ENCODE results near the gene RDM1.
"Not testable (repeated sequence)": the region's sequence is repeated elsewhere in the genome, so short reads cannot be mapped to it uniquely, and the experiment has no call there.

Gene RDM1

GRCh38 chr17:35930211-35931065, at the start of gene RDM1:
RDM1 (minus strand) TSS chr17:35930773; CDS start chr17:35930727, 46 bp downstream.
- peak in 41 of 56 donors; percentile 2 to 72 (median 25) for DNase-seq

DNA sequence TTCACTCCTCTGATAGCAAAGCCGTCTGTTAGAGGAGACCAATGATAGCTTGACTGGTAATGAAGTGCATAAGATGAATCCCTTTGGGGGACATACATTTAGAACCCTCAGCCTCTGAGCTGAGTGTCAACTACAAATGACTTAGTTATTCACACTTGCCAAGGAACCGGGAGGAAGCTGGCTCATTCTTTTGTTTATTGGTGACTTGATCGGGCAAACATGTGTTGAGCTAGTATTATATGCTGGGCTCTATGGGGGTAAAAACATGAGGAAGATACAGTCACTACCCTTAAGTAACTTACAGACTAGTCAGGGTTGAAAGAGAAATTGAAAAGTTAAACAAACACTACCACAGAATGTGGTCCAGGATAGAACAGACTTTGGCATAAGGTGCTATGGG, 47.8 kb upstream of the RDM1 start:
- DNase-seq: no peak

GRCh38 chr17:35977509-35977908, 46.9 kb upstream of the RDM1 start:
- DNase-seq: no peak

- no peak for DNase-seq
These were observed 43.0 kb upstream of the RDM1 start for GRCh38 chr17:35973333-35974260.

DNA sequence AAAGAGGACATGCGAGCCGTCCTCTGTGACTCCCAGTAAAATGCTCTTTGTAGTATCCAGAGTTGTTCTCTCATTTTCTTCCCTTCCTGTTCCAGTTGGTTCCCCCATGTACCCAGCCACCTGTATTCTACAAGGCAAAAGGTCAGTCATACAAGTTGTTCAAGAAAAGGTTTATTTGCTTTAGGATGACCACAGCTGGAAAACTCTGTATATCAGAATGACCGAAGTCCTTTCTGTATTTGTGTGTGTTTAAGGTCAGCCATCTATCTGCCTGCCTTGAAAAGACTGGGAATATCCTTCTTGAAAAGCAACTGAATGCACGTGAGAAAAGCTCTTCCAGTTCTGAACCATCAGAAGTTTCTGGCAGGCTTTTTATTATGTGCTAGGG, 42.4 kb upstream of the RDM1 start:
- DNase-seq: no peak

GRCh38 chr17:35972535-35972934, 42.0 kb upstream of the RDM1 start:
- DNase-seq: no peak

- no peak for DNase-seq
These were observed 41.5 kb upstream of the RDM1 start for GRCh38 chr17:35972066-35972465.

DNA sequence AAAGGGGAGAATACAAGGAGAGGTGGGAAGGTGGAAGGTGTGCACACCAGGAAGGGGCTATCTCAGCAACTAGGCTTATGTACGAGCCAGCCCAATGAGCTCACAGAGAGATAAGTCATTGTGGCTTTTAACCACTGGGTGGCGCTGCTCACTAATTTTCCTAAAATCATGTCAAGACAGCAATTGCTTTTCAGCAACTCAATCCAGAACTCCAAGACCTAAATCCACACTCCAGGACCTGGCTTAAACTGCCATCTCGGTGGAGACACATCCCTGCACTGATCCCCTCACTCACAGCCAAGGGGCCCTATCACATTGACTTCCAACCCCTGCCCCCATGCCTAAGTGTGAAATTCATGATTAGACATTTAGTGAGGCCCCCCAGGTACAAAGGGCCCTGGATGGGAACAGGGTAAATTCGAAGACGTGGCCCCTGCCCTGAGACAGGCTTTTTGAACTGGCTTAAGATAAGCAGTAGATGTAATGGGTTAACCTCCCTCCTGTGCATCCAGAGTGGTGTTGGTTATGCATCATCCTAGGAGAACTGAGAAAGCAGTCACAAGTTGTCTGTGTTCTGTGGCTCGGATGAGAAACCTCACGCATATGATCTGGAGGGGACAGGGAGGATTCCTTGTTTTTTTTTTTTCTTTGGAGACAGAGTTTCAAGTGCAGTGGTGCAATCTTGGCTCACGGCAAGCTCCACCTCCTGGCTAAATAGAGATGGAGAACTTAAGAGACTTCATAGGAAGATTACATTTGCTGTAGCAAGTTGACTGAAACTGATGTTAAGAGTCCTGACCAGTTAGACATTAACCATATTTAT, 39.2 kb upstream of the RDM1 start:
- DNase-seq: peak in 50 of 56 donors; percentile 3 to 93 (median 42)

DNA sequence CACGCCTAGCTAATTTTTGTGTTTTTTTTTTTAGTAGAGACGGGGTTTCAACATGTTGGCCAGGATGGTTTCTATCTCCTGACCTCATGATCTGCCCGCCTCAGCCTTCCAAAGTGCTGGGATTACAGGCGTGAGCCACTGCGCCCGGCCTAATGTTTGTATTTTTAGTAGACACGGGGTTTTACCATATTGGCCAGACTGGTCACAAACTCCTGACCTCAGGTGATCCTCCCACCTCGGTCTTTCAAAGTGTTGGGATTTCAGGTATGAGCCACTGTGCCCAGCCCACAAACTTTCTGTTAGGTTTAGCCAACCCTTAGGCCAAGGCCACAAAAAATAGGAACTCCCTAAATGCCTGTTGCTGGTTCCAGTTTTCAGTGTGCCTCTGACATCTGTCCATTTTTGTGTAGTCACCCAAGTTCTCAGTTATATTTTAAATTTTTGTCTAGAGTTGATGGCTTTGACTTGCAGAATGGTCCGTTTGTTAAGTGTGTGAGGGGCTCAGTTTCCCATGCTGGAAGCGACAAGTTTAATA, 38.0 kb upstream of the RDM1 start:
- no peak for DNase-seq

GRCh38 chr17:35965272-35965671, 34.7 kb upstream of the RDM1 start:
- DNase-seq: no peak

GRCh38 chr17:35963663-35964062, 33.1 kb upstream of the RDM1 start:
- no peak for DNase-seq

GRCh38 chr17:35953720-35954119, 23.1 kb upstream of the RDM1 start:
- DNase-seq: no peak

DNA sequence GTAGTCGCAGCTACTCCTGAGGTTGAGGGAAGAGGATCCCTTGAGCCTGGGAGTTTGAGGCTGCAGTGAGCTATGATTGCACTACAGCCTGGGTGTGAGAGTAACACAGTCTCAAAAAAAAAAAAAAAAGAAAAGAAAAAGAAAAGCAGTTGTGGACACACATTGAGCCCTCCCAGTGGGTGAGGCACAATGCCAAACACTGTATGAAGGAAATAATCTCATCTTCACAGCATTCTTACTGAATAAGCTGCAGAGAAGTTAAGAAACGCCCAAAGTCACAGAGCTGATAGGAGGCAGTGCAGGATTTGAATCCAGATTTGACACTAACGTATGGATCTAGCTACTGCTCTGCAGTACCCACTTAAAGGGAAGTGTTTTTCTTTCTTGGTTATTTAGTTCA, 18.8 kb upstream of the RDM1 start:
- DNase-seq: no peak

DNA sequence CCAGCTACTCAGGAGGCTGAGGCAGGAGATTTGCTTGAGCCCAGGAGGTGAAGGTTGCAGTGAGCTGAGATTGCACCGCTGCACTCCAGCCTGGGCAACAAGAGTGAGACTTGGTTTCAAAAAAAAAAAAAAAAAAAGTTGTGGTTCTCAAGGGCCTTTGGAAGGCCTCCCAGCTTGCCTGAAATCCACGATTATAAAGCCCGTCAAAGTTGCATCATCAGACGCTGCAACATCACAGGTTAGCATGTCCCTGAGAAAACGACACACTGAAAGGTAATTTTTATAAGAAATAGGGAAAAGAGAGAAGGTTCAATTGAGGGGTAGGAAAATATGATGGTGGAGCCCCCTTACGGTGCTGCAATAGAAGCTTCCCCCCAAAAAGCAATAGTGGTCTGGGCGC, 17.5 kb upstream of the RDM1 start:
- DNase-seq: no peak

DNA sequence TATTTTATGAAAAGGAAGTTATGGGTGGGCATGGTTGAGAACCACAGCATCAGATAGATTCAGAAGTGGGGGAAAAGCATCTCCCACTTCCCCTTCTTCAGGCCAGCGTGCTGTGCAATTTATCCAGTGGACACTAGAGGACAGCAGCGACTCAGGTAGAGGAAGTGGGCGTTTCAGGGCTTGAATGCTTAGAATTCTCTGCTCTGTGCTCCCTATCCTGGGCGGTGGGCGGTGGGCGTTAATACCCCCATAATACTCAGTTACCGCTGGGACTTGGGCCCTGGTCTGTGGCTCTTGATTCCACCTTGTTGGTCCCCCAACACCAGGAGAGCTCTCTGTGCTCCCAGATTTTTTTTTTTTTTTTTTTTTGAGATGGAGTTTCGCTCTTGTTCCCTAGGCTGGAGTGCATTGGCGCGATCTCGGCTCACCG, 16.6 kb upstream of the RDM1 start:
- peak in 10 of 56 donors; percentile 0 to 23 (median 3) for DNase-seq

GRCh38 chr17:35944151-35944550, 13.6 kb upstream of the RDM1 start:
- DNase-seq: no peak

- DNase-seq: no peak
These were observed 13.0 kb upstream of the RDM1 start, which contains the start of gene LYZL6 for GRCh38 chr17:35943537-35943936. LYZL6 (minus strand) TSS chr17:35943713; CDS start chr17:35939356, 4,357 bp downstream.

DNA sequence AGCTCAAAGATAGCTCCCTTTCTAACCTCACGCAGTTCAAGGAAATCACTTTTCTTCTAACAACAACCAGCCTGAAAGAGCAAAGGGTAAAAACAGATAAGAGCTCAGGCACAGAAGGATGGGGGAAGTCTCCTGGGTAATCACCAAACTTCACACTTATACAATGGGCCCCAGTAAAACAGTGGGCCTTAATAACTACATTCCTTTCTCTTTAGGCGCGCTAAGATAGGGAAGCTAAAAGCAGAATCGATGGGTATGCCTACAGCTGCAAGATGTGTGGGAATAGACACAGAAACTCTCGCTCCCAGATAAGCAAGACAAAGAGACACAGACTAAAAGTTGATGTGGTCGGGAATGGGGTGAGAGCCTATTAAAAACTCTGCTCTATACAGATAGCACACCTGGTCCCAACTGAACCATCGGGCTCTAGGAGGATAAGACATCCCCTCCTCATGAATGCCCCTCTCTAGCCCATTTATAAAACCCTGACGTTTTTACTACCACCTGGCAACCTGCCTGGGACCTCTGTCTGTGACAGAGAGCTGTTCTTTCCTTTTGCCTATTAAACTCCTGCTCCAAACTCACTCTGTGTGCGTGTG, 12.1 kb upstream of the RDM1 start:
- no peak for DNase-seq

DNA sequence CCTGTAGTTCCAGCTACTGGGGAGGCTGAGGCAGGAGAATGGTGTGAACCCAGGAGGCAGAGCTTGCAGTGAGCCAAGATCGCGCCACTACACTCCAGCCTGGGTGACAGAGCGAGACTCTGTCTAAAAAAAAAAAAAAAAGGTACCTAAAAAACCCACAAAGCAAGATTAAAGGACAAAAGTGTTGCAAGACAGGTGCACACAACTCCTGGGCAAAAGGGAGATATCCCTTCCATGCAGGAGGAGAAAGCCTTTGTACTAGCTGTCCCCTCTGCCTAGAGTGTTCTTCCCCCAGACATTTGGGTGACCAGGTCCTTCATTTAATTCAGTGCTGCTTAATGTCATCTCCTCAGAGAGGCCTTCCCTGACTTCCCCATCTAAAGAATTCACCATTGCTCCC, 7.9 kb upstream of the RDM1 start:
- not testable (repeated sequence) for DNase-seq

- no peak for DNase-seq
These were observed 5.5 kb upstream of the RDM1 start for GRCh38 chr17:35936063-35936462.

GRCh38 chr17:35934760-35935159, 4.2 kb upstream of the RDM1 start:
- DNase-seq: no peak
